Lung (tissue), 12 donors: ENCODE data around the gene FGF23. TPM values are rescaled to one million over a fixed set of nuclear protein-coding genes. Genes with fewer than 3 reads are reported as not detected.
"Not testable (repeated sequence)": the region's sequence is repeated elsewhere in the genome, so short reads cannot be mapped to it uniquely, and the experiment has no call there.

Experiments used
- ATAC-seq: fragments of 200-7000 bp; cut with Tn5 transposase; one replicate; pipeline ENCODE4 v1.9.1; 2020; ENCODE audit warnings: moderate number of reproducible peaks; ENCODE audit not compliant: insufficient read depth, low FRiP score
- DNase-seq, 3 donors: peaks; one replicate each; pipeline ENCODE4 v3.0.0-alpha.2; 2013 to 2017
- H3K27ac ChIP-seq, 2 donors: one replicate each; pipeline ENCODE4 v1.5.1; 2013; ENCODE audit warnings: mild to moderate bottlenecking in 2 of 2, moderate library complexity in 2 of 2, control low read depth in 1 of 2, inconsistent platforms in 1 of 2, low read depth in 1 of 2, low read length in 1 of 2
- H3K27me3 ChIP-seq, 3 donors: one replicate each; pipeline ENCODE4 v1.5.1; 2013; ENCODE audit warnings: low read length in 2 of 3; ENCODE audit not compliant: control insufficient read depth in 3 of 3, insufficient read depth in 3 of 3
- H3K36me3 ChIP-seq, 4 donors: one replicate each; pipeline ENCODE4 v1.5.1; 2013; ENCODE audit warnings: low read length in 4 of 4, mild to moderate bottlenecking in 1 of 4, moderate library complexity in 1 of 4; ENCODE audit not compliant: control insufficient read depth in 4 of 4, insufficient read depth in 4 of 4
- H3K4me1 ChIP-seq, 5 donors: one replicate each; pipeline ENCODE4 v1.5.1; 2013; ENCODE audit warnings: low read length in 5 of 5, mild to moderate bottlenecking in 2 of 5, moderate library complexity in 1 of 5; ENCODE audit not compliant: control insufficient read depth in 5 of 5, insufficient read depth in 5 of 5
- H3K4me3 ChIP-seq: one replicate; pipeline ENCODE4 v1.5.1; 2013; ENCODE audit warnings: mild to moderate bottlenecking, control low read depth, moderate library complexity
- H3K9ac ChIP-seq, 2 donors: one replicate each; pipeline ENCODE4 v1.5.1; 2013; ENCODE audit warnings: low read length in 2 of 2, control low read depth in 1 of 2; ENCODE audit not compliant: insufficient read depth in 1 of 2
- H3K9me3 ChIP-seq, 4 donors: one replicate each; pipeline ENCODE4 v1.5.1; 2013; ENCODE audit warnings: low read length in 3 of 4, mild to moderate bottlenecking in 1 of 4, moderate library complexity in 1 of 4; ENCODE audit not compliant: control insufficient read depth in 4 of 4, insufficient read depth in 3 of 4
- WGBS, 2 donors: extraction: QIAGEN DNeasy Blood & Tissue Kit; methylation state at CpG; one replicate each; pipeline ENCODE4 v1.1.7; 2013; 5-methylcytosine and 5-hydroxymethylcytosine counted together
- polyA plus RNA-seq, 2 donors: library from polyadenylated mRNA; stranded (reverse); fragments of 200-250 nt; gene quantifications; one replicate each; pipeline ENCODE4 v1.2.1, GENCODE V29; 2013
- total RNA-seq, 2 donors: library from RNA; depleted of rRNA in 1 of 2; stranded (reverse); fragments of >200 nt in 1 of 2; gene quantifications; one replicate each; pipeline ENCODE4 v1.2.1, GENCODE V29; 2014 to 2021
- TF ChIP-seq, protein P1 (sequence below): IDR thresholded peaks from 2 replicates; pipeline ENCODE4 v1.5.1; 2012; ENCODE audit warnings: mild to moderate bottlenecking; ENCODE audit errors: control extremely low read depth, extremely low read depth
- donor health status: control.
- donor health status: control.
- donor health status: Bipolar disorder and iron deficiency.
- donor health status: healthy.
- donor health status: DM: yes; HTN: yes; CAD: no.

FGF23 gene
- total and polyA plus RNA-seq, 4 donors = 0.01 TPM; not detected in 3

DNA sequence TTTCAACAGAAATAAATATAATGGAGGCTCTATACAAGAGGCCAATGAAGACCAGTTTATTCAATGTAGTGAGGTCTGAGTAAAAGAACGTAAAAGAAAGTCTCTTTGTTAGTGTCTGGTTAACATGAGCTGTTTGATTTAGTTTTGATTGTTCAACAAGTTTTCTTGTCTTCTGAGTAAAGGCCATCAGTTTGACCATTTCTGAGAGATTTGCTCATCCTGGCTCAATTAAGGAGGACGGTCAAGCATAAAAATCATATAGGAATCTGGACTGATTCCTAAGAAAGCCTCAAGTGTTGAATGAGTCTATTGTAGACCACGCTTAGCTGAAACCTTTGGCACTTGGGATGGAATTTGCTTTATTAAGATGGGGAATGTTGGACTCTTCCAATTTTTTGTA is 32.5 kb upstream of the FGF23 start:
- TF ChIP-seq, protein P1, sequence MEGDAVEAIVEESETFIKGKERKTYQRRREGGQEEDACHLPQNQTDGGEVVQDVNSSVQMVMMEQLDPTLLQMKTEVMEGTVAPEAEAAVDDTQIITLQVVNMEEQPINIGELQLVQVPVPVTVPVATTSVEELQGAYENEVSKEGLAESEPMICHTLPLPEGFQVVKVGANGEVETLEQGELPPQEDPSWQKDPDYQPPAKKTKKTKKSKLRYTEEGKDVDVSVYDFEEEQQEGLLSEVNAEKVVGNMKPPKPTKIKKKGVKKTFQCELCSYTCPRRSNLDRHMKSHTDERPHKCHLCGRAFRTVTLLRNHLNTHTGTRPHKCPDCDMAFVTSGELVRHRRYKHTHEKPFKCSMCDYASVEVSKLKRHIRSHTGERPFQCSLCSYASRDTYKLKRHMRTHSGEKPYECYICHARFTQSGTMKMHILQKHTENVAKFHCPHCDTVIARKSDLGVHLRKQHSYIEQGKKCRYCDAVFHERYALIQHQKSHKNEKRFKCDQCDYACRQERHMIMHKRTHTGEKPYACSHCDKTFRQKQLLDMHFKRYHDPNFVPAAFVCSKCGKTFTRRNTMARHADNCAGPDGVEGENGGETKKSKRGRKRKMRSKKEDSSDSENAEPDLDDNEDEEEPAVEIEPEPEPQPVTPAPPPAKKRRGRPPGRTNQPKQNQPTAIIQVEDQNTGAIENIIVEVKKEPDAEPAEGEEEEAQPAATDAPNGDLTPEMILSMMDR = no peak
- DNase-seq (no peak), ATAC-seq (no peak)
- H3K4me3 ChIP-seq = no peak overlapping the region
- no peak overlapping the region for H3K9ac ChIP-seq
- H3K27ac ChIP-seq = no peak overlapping the region
- no peaks in the 10 kb centered on the region for H3K36me3 ChIP-seq
- H3K4me1 ChIP-seq = peaks cover 0 to 5% (median 0%) of the 10 kb centered on the region in 5 donors
- H3K27me3 ChIP-seq = peaks cover 0 to 20% (median 11%) of the 10 kb centered on the region in 3 donors
- WGBS, 2 donors = 83 to 93% methylated on average over 3 of the region's 3 CpGs
- H3K9me3 ChIP-seq = peaks cover 0 to 2% (median 0%) of the 10 kb centered on the region in 4 donors

DNA sequence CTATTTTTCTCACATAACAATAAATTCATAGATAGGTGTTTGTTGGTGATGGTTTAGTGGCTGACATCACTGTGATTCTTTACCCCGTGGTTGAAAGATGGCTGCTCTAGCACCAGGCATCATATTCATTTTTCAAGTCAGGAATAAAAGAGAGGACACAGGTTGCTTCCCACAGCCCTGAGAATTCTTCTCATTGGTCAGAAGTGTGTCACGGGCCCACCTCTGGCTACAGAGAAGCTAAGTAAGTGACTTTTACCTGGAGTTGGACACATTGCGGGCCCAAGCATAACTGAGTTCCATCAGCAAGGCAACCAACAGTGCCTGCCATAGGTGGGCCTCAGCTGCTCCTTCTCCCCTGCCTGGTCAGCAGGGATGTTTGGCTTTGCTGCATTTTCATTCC is 27.6 kb upstream of the FGF23 start:
- H3K9me3 ChIP-seq = peaks cover 0 to 7% (median 0%) of the 10 kb centered on the region in 4 donors
- no peak overlapping the region for H3K27ac ChIP-seq
- H3K27me3 ChIP-seq = peaks cover 0 to 2% (median 0%) of the 10 kb centered on the region in 3 donors
- no peaks in the 10 kb centered on the region for H3K36me3 ChIP-seq
- TF ChIP-seq, protein P1 = no peak
- 92 to 93% methylated on average over 3 of the region's 3 CpGs for WGBS, 2 donors
- DNase-seq (no peak), ATAC-seq (no peak)
- no peak overlapping the region for H3K4me3 ChIP-seq
- no peaks in the 10 kb centered on the region for H3K4me1 ChIP-seq
- H3K9ac ChIP-seq = no peak overlapping the region

DNA sequence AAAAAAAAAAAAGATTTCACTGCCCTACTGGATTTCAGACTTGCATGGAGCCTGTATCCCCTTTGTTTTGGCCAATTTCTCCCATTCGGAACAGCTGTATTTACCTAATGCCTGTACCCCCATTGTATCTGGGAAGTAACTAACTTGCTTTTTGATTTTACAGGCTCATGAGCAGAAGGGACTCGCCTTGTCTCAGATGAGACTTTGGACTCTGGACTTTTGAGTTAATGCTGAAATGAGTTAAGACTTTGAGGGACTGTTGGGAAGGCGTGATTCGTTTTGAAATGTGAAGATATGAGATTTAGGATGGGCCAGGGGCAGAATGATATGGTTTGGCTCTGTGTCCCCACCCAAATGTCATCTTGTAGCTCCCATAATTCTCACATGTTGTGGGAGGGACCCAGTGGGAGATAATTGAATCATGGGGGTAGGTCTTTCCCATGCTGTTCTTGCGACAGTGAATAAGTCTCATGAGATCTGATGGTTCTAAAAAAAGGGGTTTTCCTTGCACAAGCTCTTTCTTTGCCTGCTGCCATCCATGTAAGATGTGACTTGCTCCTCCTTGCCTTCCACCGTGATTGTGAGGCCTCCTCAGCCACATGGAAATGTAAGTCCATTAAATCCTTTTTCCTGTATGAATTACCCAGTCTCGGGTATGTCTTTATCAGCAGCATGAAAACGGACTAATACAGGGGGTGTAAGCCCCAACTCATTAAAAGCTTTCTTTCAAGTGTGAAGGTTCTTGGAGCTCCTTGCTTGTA is 25.5 kb upstream of the FGF23 start:
- not testable (repeated sequence) for ATAC-seq, H3K27ac ChIP-seq, H3K36me3 ChIP-seq, H3K4me3 ChIP-seq, DNase-seq, H3K9ac ChIP-seq, H3K4me1 ChIP-seq, H3K9me3 ChIP-seq, H3K27me3 ChIP-seq
- WGBS, 2 donors = 91 to 96% methylated on average over 8 of the region's 8 CpGs

DNA sequence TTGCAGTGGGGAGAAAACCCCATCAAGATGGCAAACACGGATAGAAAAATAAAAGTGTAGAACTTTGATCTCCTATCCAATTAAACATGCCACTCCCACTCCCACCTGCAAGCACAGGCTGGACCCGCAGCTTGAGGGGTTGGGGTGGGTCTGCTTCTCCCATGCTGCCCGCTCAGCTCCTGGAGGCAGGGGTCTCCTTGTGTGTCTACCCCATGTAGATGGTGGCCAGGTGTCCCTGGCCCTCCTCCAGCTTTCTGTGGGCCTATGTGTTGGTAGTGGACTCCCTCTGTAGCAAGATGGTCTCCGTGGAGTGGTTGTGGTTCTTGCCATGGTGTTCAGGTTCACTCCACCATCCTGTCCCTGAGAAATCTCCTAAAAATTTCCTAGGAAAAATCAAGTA is 23.5 kb upstream of the FGF23 start:
- ATAC-seq = no peak
- H3K27ac ChIP-seq = no peak overlapping the region
- 86 to 94% methylated on average over 4 of the region's 4 CpGs for WGBS, 2 donors
- H3K9me3 ChIP-seq = peaks cover 0 to 7% (median 0%) of the 10 kb centered on the region in 4 donors
- DNase-seq = no peak
- peaks cover 0 to 7% (median 0%) of the 10 kb centered on the region in 3 donors for H3K27me3 ChIP-seq
- TF ChIP-seq, protein P1 = no peak
- H3K4me1 ChIP-seq = no peaks in the 10 kb centered on the region
- no peak overlapping the region for H3K9ac ChIP-seq
- H3K36me3 ChIP-seq = no peaks in the 10 kb centered on the region
- no peak overlapping the region for H3K4me3 ChIP-seq
